ENCODE measurements around the gene SLC35A2.

The SLC35A2 gene

GRCh38 chrX:48911412-48912182, at the start of gene SLC35A2:
Gene SLC35A2, minus strand, starts transcription at chrX:48911646. Its CDS starts 10 bp downstream, at chrX:48911636.
- DNase-seq: peak; percentile 89

DNA sequence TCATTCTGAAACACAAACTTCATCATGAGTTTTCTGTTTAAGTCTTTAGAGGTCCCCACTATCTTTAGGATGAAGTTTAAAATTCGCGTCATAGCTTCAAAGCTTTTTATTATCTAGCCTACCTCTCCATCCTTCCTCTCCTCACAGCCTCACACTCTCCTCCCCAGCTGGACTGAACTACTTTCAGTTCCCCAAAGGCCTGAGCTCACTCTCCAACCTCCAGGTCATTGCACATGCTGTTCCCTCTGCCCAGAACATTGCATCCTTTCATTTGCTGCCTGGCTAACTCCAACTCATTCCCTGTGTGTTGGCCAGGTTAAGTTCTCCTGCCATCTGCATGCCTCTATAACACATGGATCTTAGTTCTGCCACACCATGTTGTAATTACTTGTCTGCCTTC, 48.8 kb upstream of the SLC35A2 start:
- no peak for DNase-seq

- peak in 1 of 2 donors; percentile 31 for DNase-seq
Observed at GRCh38 chrX:48958635-48959094, 47.2 kb upstream of the SLC35A2 start.

GRCh38 chrX:48957827-48958634, 46.6 kb upstream of the SLC35A2 start:
- peak; percentile 96 to 98 for DNase-seq

DNA sequence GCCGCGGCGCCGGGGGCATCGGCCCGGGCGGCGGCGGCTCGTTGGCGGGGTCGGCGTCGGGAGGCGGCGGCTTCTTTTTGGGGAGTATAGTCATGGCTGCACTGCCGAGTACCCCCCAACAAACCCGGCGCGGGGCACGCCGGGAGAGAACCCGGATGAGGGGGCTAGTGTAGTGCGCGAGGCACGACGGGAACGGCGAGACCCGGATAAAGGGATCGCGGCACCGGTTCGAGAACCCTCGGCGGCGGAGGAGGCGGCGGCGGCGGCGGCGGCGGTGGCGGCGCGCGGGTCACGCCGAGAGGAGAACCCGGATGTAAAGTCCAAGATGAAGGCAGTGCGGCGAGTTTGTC, 46.0 kb upstream of the SLC35A2 start, which contains the start of gene OTUD5:
OTUD5 (minus strand) TSS at position 131 of the 350 bp plus-strand sequence; CDS start at position 94, 37 bp downstream.
- DNase-seq: peak; percentile 85

DNA sequence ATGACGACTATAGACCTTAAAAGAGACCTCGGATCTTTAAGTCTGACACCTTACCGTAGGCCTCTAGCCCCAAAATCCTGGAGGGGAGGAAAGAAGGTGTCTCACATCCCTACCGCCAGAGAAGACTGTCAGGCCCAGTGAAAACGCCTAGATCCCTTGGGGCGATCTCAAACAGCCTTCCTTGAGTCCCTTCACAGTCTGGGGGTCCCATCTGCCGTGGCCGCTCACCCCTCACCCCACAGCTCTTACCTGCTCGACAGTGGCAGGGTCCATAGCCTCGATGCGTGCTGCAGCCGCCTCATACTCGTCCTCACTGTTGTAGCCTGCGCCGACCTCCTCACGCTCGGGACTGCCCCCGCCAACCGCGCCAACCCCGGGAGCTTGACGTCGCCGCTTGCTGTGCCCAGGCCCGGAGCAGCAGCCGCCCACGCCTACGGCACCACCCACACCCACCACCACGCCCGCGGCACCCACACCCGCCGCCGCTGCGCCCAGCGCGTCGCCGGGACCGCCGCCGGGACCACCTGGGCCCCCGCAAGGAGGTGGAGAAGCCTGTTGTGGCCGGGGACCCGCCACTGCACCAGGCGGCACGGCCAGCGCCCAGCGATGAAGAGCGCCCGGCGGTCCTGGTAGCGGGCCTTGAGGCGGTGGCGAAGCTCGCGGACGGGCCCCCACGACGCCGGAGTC, 45.4 kb upstream of the SLC35A2 start:
- DNase-seq: peak; percentile 64 to 76

- DNase-seq: no peak
Observed at GRCh38 chrX:48948589-48948988, 37.1 kb upstream of the SLC35A2 start.

GRCh38 chrX:48945517-48946348, 34.3 kb upstream of the SLC35A2 start:
- peak; percentile 58 to 64 for DNase-seq

GRCh38 chrX:48942895-48943294, 31.4 kb upstream of the SLC35A2 start:
- DNase-seq: no peak

- no peak for DNase-seq
Observed at GRCh38 chrX:48940404-48940955, 29.0 kb upstream of the SLC35A2 start.

- DNase-seq: peak; percentile 50 to 59
Observed at GRCh38 chrX:48939524-48940228, 28.2 kb upstream of the SLC35A2 start.

DNA sequence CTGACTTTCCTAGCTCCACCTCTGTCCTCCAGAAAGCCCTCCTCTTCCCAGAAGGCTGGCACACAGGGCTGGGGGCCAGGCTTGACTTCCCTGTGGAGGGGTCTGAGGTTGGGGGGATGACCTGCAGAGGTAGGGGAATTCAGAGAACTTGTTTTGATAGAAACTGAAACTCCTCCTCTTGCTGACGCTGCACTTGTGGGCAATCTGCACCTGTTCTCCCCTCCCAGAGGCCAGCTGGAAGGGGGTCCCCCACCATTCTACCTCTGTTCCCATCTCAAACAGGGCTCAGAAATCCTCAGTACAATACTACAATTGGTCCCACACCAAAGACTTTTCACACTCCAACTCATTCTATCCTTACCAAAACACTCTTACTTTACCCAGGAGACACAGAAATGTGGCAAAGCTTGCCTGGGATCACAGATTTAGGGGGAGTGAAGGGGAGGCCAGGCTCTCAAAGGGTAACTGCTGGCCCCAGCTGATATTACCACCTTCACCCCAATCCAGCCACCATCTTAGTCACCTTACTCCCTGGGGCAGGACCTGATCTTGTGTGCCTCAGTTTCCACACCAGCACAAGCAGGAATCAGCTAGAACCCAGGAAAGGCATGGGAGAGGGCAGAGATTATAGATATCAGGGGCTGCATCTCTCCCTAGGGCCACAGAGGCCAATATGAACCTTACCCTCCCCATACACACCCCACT, 27.4 kb upstream of the SLC35A2 start:
- DNase-seq: peak; percentile 84 to 89

- DNase-seq: peak; percentile 90 to 94
Observed at GRCh38 chrX:48937054-48937907, 25.8 kb upstream of the SLC35A2 start.

GRCh38 chrX:48936429-48937053, 25.1 kb upstream of the SLC35A2 start:
- DNase-seq: no peak

GRCh38 chrX:48935301-48935670, 23.8 kb upstream of the SLC35A2 start:
- DNase-seq: no peak

- DNase-seq: peak; percentile 66 to 76
Observed at GRCh38 chrX:48934581-48935300, 23.3 kb upstream of the SLC35A2 start.

DNA sequence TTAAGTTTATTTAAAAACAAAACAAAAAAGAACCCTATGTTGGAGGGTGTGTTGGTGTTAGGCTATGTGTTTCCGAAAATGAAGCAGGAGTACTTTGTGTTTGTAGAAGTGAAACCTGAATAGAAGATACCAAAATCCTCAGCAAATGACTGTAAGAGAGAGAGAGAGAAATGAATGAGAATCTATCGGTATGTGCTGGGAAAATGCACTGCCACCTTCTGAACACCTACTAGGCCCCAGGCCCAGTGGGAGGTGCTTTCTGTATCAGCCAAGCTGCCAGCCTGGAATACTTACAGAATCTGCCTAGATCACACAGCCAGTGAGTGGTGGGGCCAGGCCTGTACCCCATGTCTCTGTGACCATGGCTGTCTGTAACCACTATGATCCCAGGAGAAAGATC, 22.3 kb upstream of the SLC35A2 start:
- no peak for DNase-seq

GRCh38 chrX:48927736-48928382, 16.4 kb upstream of the SLC35A2 start:
- DNase-seq: no peak
